ENCODE results near the gene RIN1. TPM values are rescaled to one million over a fixed set of nuclear protein-coding genes. Genes with fewer than 3 reads are reported as not detected.

The RIN1 gene
- polyA plus RNA-seq, 1 of the 3 experiments (the other 2 are of a cell fraction) = 16.9 TPM

GRCh38 chr11:66315498-66315885 lies 20.7 kb downstream of the RIN1 start (continued):
- TF ChIP-seq, protein P1, sequence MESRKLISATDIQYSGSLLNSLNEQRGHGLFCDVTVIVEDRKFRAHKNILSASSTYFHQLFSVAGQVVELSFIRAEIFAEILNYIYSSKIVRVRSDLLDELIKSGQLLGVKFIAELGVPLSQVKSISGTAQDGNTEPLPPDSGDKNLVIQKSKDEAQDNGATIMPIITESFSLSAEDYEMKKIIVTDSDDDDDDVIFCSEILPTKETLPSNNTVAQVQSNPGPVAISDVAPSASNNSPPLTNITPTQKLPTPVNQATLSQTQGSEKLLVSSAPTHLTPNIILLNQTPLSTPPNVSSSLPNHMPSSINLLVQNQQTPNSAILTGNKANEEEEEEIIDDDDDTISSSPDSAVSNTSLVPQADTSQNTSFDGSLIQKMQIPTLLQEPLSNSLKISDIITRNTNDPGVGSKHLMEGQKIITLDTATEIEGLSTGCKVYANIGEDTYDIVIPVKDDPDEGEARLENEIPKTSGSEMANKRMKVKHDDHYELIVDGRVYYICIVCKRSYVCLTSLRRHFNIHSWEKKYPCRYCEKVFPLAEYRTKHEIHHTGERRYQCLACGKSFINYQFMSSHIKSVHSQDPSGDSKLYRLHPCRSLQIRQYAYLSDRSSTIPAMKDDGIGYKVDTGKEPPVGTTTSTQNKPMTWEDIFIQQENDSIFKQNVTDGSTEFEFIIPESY (IDR thresholded peaks at IDR 0.05; ENCODE audit: borderline replicate concordance, low read depth) = no peak

GRCh38 chr11:66314561-66315497 lies 21.4 kb downstream of the RIN1 start:
- Histone ChIP-seq H2AFZ (ENCODE audit: low read depth) (no peak overlapping the region), H3K9me3 (no peaks in the 10 kb centered on the region), H3K36me3 (replicated peaks in 1 of 2; ENCODE audit: control insufficient read depth in 1 of 2, insufficient read depth in 2 of 2, low read length in 1 of 2) (no peaks in the 10 kb centered on the region), H3K9me2 (no peaks in the 10 kb centered on the region), H3K4me1 (ENCODE audit: control insufficient read depth in 1 of 2, insufficient read depth in 2 of 2, low read depth in 1 of 2, low read length in 1 of 2) (peaks cover 32 to 67% of the 10 kb centered on the region in 2 experiments), H3K4me2 (peak overlapping the region; percentile 80; the same call in 1 of the 2 replicates), H3K27ac (ENCODE audit: low read depth in 2 of 2, low read length in 1 of 2) (peak overlapping the region; percentile 94 to 100; a peak in 3 of 4 replicates), H3K9ac (no peak overlapping the region), H3K79me2 (ENCODE audit: insufficient read depth) (no peaks in the 10 kb centered on the region), H3K4me3 (ENCODE audit: low read depth in 2 of 2, low read length in 1 of 2) (no peak overlapping the region), H3F3A (replicated peaks; ENCODE audit: insufficient read depth) (peaks cover 15% of the 10 kb centered on the region), H4K20me1 (ENCODE audit: insufficient read depth) (no peaks in the 10 kb centered on the region), H3K27me3 (ENCODE audit: insufficient read depth) (no peaks in the 10 kb centered on the region)
- TF ChIP-seq RAD21 (IDR thresholded peaks at IDR 0.05; ENCODE audit: low read length) (no peak), TCF12 (IDR thresholded peaks at IDR 0.05) (no peak), POLR2AphosphoS5 (IDR thresholded peaks at IDR 0.05; ENCODE audit: low read depth, low read length) (no peak), TEAD4 (IDR thresholded peaks at IDR 0.05; ENCODE audit: borderline replicate concordance, insufficient read depth) (no peak), RCOR1 (IDR thresholded peaks at IDR 0.05; ENCODE audit: low read length) (no peak), GATA2 (CRISPR knock-in tag; IDR thresholded peaks at IDR 0.05) (no peak), IRF3 (IDR thresholded peaks at IDR 0.05; ENCODE audit: low read depth, low read length) (no peak), RFX5 (IDR thresholded peaks at IDR 0.05; ENCODE audit: low read length) (no peak), FOSL2 (IDR thresholded peaks at IDR 0.05; ENCODE audit: borderline replicate concordance, low read depth) (no peak), RXRA (IDR thresholded peaks at IDR 0.05; ENCODE audit: borderline replicate concordance, low read depth) (no peak), FOXM1 (IDR thresholded peaks at IDR 0.05; ENCODE audit: low read depth) (no peak), JUND (IDR thresholded peaks at IDR 0.05) (no peak), SIN3A (IDR thresholded peaks at IDR 0.05; ENCODE audit: borderline replicate concordance, low read depth, low read length) (no peak), YY1 (IDR thresholded peaks at IDR 0.05; ENCODE audit: low read depth) (no peak), CHD2 (IDR thresholded peaks at IDR 0.05; ENCODE audit: low read length, partially characterized antibody) (no peak), PBX3 (IDR thresholded peaks at IDR 0.05) (no peak), MEF2A (IDR thresholded peaks at IDR 0.05; ENCODE audit: borderline replicate concordance, low read depth) (no peak), ELF1 (IDR thresholded peaks at IDR 0.05) (no peak)
- TF ChIP-seq, protein P2, sequence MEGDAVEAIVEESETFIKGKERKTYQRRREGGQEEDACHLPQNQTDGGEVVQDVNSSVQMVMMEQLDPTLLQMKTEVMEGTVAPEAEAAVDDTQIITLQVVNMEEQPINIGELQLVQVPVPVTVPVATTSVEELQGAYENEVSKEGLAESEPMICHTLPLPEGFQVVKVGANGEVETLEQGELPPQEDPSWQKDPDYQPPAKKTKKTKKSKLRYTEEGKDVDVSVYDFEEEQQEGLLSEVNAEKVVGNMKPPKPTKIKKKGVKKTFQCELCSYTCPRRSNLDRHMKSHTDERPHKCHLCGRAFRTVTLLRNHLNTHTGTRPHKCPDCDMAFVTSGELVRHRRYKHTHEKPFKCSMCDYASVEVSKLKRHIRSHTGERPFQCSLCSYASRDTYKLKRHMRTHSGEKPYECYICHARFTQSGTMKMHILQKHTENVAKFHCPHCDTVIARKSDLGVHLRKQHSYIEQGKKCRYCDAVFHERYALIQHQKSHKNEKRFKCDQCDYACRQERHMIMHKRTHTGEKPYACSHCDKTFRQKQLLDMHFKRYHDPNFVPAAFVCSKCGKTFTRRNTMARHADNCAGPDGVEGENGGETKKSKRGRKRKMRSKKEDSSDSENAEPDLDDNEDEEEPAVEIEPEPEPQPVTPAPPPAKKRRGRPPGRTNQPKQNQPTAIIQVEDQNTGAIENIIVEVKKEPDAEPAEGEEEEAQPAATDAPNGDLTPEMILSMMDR (IDR thresholded peaks at IDR 0.05) = no peak
- CTCF ChIA-PET = interaction anchor here (0.7 to 12.4 kb wide), 11 partner anchors 7 to 74 kb away, joined by 3 to 280 read pairs (median 26); partner anchors contain the start of genes B4GAT1, BRMS1, CNIH2 and RIN1
- POLR2A ChIA-PET = no interaction called here
- DNase-seq = no peak
- WGBS (ENCODE audit: low lambda C conversion rate) = 95% methylated on average over 9 of the region's 17 CpGs

All from SK-N-SH (cell line).